Measurements from ENCODE around the gene CFAP210.
"Not testable (repeated sequence)": the region's sequence is repeated elsewhere in the genome, so short reads cannot be mapped to it uniquely, and the experiment has no call there.

Gene CFAP210

DNA sequence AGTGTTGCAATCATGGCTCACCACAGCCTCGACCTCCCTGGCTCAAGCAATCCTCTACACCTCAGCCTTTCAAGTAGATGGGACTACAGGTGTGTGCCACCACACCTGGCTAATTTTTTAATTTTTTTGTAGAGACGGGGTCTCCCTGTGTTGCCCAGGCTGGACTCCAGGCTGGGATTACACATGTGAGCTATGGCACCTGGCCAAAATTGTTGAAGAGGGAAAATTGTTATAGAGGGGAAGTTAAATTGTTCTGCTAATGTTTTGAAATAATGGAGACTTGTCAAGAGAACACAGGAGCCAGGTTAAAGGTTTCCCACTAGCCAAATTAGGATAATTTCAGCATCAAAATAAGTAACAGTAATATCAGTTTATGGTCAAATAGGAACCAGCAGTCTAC, 84.9 kb downstream of the CFAP210 start:
- DNase-seq: no peak

DNA sequence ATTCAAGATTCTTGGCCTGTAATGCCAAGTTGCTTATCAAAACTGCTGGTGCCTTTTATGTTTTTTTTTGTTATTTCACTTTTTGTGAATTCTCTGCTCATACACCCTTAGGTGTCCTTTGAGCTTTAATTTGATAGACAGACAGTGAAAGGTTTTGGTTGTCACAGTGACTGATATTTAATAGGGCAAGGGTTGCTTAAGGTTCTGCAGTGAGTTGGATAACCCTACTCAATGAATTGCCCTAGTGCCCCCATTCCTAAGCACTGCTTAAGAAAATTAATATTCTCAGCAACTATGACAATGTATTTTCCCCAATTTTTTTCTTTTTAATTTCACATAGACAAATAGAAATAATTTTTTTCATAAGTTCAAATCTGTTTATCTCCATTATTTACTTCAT, 94.6 kb downstream of the CFAP210 start:
- no peak for DNase-seq

DNA sequence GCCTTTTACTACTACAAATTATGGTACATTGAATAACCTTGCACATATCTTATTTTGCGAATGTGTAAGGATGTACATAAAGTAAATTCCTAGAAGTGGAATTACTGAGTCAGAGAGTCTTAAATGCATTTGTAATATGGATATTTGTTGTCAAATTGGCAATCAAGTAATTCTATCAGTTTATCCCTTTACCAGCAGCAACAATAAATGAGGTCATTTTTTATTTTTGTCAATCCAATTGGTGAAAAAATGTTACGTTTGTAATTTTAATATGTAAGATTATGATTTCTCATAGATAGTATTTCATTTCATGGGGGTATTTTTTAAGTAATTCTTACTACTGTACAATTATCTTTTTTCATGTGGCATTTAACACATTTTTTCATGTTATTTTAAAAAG, 95.2 kb downstream of the CFAP210 start:
- no peak for DNase-seq

DNA sequence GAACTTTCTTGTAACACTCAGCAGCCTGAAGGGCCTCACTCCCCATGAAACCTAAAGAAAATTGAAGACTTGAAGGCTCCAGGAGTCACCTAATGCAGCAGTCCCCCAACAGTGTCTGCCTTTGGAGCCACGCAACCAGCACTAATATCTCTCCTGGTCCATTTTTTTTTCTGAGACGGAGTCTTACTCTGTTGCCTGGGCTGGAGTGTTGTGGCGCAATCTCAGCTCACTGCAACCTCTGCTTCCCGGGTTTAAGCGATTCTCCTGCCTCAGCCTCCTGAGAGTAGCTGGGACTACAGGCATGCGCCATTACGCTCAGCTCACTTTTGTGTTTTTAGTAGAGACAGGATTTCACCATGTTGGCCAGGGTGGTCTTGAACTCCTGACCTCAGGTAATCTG, 97.7 kb downstream of the CFAP210 start:
- not testable (repeated sequence) for DNase-seq

All from hematopoietic multipotent progenitor cell treated with erythropoietin and hydrocortisone succinate and interleukin-3 and kit ligand, for 6 days (in vitro differentiated cells).